HG02884 (cell line): ENCODE measurements around the gene ANAPC2.
"Not testable (repeated sequence)": the region's sequence is repeated elsewhere in the genome, so short reads cannot be mapped to it uniquely, and the experiment has no call there.

Experiments used
- ATAC-seq: cut with Tn5 transposase; IDR thresholded peaks from one replicate; pipeline ENCODE4 v1.9.1; 2021; ENCODE audit warnings: mild to moderate bottlenecking, moderate library complexity; ENCODE audit not compliant: unreplicated experiment

Gene ANAPC2

GRCh38 chr9:137148661-137149060 lies 39.7 kb downstream of the ANAPC2 start:
- no peak for ATAC-seq

DNA sequence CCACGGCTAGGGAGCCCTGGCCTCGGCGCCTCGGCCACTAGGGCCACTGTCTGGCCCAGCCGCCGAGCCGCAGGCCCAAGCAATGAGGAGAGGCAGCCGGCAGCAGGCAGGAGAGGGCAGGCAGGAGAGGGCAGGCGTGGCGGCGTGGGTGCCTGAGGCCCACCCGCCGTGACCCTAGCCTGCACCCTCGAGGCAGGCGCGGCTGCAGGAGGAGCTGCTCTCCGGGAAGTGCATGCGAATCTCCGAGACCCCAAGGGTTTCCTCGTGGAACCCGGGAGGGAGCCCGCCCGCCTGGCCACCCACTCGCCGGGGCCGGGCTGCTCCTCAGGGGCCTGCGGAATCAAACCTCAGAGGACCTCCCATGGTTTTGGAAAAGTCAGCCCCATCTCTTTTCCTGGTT lies 40.1 kb downstream of the ANAPC2 start:
- ATAC-seq = no peak

DNA sequence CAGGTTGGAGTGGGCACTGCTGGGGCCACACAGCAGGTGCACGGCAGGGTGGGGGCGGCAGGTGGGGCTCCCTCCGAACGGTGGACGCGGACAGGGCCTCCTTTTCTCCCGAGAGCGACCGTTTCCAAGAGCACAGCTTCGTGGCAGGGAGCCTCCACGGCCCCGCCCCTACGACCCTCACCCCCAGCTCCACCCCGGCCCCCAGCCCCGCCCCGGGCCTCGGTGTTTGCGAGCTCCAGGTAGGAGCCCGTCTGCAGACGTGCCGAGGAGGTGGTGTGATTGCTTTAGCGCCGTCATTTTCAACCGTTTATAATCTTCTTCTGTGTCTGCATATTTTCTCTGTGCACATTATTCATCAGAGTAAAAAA lies 40.6 kb downstream of the ANAPC2 start:
- ATAC-seq = no peak

DNA sequence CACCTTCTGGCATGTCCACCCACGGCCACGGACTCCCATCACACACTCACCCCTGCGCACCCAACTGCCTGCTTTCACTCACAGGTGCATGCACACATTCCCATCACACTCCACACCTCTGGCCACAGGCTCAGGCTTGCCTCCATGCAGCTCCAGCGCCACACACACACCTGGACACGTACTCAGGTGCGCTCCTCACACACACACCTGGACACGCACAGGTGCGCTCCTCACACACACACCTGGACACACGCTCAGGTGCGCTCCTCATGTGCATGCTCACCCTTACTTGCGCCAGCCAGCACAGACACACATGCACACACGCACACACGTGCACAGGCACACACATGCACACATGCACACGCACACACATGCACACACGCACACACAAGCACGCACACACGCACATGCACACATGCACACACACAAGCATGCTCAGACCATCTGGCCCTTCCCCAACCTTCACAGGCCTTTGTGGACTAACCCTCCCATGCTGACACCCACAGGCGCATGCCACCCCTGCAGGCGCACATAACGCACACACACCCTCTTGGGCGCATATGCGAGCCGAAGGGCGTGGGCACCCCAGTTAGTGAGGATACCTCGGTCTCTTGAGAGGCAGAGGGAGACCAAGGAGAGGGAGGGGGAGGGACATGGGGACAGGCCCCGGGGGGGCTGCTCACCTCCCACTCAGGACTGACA lies 41.1 kb downstream of the ANAPC2 start:
- ATAC-seq = no peak

DNA sequence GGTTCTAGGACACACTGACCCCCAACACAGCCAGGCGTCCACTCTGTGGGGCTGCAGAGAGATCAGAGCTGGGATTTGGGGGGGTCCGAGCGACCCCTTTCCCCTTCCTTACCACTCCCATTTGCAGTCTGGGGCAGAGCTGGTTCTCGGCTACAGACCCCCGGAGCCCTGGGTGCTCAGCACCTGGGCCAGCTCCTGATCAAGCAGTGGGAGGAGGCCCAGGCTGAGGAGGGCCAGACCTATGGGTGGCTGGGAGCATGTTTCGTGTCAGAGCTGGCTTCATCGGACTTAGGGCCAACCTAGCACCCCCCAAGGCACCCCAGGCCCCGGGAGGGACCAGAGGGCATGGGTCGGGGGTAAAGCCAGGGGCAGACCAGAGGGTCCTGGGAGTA lies 41.8 kb downstream of the ANAPC2 start:
- no peak for ATAC-seq

GRCh38 chr9:137145731-137146526 lies 42.4 kb downstream of the ANAPC2 start:
- ATAC-seq = no peak

- no peak for ATAC-seq
These were observed 44.9 kb downstream of the ANAPC2 start for GRCh38 chr9:137143459-137143858.

- no peak for ATAC-seq
These were observed 46.1 kb downstream of the ANAPC2 start for GRCh38 chr9:137141976-137142936.

DNA sequence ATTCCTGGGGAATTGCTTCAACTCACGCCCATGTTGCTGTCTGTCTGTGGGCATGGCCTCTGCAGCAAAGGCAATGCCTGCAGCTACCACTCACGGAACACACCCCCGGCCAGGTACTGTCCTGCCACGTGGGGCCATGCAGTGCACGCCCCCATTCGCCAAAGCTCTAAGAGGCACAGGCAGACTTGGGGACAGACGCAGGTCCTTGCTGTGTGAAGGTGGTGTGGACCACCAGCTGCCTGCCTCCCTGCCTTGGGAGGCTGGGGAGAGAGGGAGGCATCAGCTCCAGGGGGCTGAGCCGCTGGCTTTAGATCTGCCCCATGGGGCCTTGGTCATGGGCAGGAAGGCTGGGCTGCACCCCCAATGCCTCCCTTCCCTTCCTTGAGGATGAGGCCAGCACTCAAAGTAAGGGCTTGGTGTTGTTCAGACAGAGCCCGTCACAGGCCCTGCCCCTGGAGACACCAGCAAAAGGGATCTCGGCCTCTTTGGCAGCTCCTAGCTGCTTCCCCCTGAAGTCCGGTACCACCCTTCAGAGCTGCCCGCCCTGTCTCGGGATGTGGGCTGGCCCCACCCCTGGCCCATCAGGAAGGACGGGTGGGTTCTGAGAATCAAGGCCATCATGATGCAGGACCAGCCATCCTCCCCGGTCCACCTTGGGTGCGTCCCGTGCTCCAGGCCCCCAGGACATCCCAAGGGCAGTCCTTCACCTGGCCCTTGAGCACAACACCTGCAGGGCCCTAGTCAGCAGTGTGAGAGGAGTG lies 47.1 kb downstream of the ANAPC2 start:
- ATAC-seq = no peak

- ATAC-seq = no peak
These were observed 48.0 kb downstream of the ANAPC2 start for GRCh38 chr9:137140151-137141012.

DNA sequence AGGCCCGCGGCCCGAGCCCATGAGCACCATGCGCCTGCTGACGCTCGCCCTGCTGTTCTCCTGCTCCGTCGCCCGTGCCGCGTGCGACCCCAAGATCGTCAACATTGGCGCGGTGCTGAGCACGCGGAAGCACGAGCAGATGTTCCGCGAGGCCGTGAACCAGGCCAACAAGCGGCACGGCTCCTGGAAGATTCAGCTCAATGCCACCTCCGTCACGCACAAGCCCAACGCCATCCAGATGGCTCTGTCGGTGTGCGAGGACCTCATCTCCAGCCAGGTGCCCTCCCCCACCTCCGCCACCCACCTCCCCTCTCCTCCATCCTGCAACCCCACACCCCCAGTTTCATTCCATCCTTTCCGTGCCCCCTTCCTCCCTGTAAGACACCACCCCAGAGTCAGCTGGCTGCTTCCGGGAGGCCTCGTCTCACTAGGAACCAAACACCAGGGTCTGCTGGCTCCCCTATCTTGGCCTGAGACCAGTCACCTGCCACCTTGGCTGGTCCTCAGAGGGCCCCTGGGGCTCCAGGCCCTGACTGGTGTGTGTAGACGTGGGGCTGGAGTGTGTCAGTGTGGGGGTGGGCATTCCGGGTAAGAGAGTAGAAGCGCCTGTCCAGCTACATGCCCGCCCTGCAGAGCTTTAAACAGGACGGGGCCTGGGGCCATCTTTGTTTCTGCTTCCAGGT lies 48.8 kb downstream of the ANAPC2 start:
- no peak for ATAC-seq

DNA sequence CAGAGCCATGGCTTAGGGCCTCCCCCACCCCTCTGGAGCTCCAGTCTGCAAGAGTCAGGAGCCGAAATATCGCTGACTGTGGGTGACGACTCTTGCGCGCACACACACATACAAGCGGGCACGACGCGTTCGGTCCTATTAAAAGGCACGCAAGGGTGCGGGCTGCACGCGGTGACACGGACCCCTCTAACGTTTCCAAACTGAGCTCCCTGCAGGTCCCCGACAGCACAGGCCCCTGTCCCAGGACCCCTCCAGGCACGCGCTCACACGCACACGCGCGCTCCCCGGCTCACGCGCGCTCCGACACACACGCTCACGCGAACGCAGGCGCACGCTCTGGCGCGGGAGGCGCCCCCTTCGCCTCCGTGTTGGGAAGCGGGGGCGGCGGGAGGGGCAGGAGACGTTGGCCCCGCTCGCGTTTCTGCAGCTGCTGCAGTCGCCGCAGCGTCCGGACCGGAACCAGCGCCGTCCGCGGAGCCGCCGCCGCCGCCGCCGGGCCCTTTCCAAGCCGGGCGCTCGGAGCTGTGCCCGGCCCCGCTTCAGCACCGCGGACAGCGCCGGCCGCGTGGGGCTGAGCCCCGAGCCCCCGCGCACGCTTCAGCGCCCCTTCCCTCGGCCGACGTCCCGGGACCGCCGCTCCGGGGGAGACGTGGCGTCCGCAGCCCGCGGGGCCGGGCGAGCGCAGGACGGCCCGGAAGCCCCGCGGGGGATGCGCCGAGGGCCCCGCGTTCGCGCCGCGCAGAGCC lies 49.5 kb downstream of the ANAPC2 start, which contains the start of gene GRIN1:
TSS of gene GRIN1 (plus strand) at position 433 of the 746 bp plus-strand sequence. CDS start 333 bp downstream, outside the sequence.
- no peak for ATAC-seq

DNA sequence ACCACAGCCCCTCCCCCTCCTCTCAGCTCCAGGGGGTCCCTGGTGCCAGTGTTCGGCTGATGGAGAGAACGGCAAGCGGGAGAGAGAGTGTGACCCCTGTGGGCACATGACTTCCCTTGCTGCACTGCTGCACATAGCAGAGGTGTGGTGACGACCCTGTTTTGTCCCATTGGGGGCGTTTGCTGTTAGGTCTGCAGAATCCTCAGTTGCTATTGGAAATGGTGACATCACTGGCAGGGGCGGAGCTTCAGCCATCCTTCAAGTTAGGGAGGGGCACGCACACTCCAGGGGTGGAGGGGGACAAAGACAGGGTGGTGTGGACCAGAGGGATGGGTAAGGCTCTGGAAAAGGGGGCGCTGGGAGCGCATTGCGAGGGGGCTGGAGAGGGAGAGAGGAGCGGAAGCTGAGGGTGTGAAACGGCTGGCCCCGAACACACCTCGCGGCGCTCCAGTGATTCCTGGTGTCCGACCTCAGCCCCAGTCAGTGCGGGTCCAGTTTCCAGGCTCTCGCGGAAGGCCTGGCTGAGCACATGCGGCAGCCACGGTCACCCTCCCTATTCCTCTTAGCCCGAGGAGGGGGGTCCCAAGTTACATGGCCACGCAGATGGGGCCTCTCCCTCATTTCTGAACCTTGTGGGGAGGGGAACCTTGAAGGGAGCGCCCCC lies 50.2 kb downstream of the ANAPC2 start:
- no peak for ATAC-seq

GRCh38 chr9:137136881-137137607 lies 51.3 kb downstream of the ANAPC2 start:
- ATAC-seq = no peak

- ATAC-seq = no peak
These were observed 52.0 kb downstream of the ANAPC2 start for GRCh38 chr9:137136261-137136880.

GRCh38 chr9:137135154-137135553 lies 53.2 kb downstream of the ANAPC2 start:
- not testable (repeated sequence) for ATAC-seq

- ATAC-seq = no peak
These were observed 54.2 kb downstream of the ANAPC2 start for GRCh38 chr9:137134191-137134590.
